ENCODE data around the gene SOBP. TPM values are rescaled to one million over a fixed set of nuclear protein-coding genes. Genes with fewer than 3 reads are reported as not detected.

The SOBP gene
- total RNA-seq, 2 donors from 2014 or later = 10.3 to 11.1 TPM

DNA sequence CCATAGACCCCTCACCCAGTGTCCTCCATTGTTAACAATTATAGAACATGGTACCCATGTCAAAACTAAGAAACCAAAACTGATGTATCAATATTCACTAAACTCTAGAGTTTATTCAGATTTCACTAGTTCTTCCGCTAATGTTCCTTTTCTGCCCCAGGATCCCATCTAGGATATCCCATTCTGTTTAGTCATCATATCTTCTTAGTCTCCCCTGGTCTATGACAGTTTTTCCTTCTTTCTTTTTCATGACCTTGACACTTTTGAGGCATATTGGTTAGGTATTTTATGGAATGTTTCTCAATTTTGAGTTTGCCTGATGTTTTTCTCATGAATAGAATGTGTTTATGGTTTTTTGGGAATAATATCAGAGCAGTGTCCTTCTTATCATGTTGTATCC is 187.5 kb downstream of the SOBP start:
- ATAC-seq (ENCODE audit: insufficient number of reproducible peaks, low FRiP score, low read depth) (no peak), DNase-seq (ENCODE audit: low spot score) (no peak)
- TF ChIP-seq, protein P1, sequence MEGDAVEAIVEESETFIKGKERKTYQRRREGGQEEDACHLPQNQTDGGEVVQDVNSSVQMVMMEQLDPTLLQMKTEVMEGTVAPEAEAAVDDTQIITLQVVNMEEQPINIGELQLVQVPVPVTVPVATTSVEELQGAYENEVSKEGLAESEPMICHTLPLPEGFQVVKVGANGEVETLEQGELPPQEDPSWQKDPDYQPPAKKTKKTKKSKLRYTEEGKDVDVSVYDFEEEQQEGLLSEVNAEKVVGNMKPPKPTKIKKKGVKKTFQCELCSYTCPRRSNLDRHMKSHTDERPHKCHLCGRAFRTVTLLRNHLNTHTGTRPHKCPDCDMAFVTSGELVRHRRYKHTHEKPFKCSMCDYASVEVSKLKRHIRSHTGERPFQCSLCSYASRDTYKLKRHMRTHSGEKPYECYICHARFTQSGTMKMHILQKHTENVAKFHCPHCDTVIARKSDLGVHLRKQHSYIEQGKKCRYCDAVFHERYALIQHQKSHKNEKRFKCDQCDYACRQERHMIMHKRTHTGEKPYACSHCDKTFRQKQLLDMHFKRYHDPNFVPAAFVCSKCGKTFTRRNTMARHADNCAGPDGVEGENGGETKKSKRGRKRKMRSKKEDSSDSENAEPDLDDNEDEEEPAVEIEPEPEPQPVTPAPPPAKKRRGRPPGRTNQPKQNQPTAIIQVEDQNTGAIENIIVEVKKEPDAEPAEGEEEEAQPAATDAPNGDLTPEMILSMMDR (IDR thresholded peaks at IDR 0.05) = no peak
- no peaks in the 10 kb centered on the region for H3K9me3 ChIP-seq
- H3K4me3 ChIP-seq = no peak overlapping the region
- H3K36me3 ChIP-seq = no peaks in the 10 kb centered on the region
- H3K27me3 ChIP-seq (replicated peaks; ENCODE audit: insufficient read depth) = no peaks in the 10 kb centered on the region
- no peak overlapping the region for H3K27ac ChIP-seq
- H3K4me1 ChIP-seq (ENCODE audit: control insufficient read depth in 1 of 2, low read depth in 2 of 2) = no peaks in the 10 kb centered on the region

DNA sequence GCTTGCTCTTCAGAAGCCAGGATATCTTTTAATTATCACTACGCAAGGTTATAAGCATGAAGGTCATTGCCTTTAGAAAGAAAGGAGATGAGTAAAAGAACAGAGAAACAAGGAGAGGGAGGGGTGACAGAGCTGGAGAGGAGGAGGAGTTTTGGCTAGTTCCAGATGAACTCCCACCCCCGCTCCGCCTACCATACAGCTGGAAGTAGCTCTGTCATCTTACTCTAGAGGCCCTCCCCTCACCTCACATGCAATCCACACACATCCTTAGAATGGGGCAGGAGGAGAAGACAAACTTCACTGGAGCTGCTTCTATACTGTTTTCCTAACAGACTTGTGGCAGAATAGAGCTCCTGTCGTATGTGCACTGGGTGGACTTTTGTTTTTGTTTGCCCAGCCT is 189.5 kb downstream of the SOBP start:
- no peak for ATAC-seq (ENCODE audit: insufficient number of reproducible peaks, low FRiP score, low read depth)
- no peak overlapping the region for H3K27ac ChIP-seq
- TF ChIP-seq, protein P1 (IDR thresholded peaks at IDR 0.05) = no peak
- no peak for DNase-seq (ENCODE audit: low spot score)
- H3K4me1 ChIP-seq (ENCODE audit: control insufficient read depth in 1 of 2, low read depth in 2 of 2) = no peaks in the 10 kb centered on the region
- no peaks in the 10 kb centered on the region for H3K9me3 ChIP-seq
- no peaks in the 10 kb centered on the region for H3K27me3 ChIP-seq (replicated peaks; ENCODE audit: insufficient read depth)
- H3K4me3 ChIP-seq = no peak overlapping the region
- H3K36me3 ChIP-seq = no peaks in the 10 kb centered on the region

DNA sequence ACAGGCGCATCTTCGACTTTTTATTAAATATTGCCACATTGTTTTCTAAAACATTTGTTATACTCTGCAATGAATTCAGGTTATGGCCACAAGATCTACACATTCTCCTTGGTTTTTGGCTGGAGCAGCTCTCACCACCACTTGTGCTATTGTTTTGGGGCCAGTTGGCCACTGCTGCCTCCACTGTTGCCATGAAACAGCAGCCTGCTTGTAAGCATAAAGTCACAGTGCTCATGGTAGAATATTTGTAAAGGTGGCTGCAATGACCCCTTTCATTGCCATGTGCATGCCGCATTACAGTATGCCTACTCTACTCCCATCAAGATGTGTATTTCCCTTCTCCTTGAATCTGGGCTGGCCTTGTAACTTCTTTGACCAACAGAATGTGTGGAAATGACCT is 192.8 kb downstream of the SOBP start:
- no peaks in the 10 kb centered on the region for H3K4me1 ChIP-seq (ENCODE audit: control insufficient read depth in 1 of 2, low read depth in 2 of 2)

GRCh38 chr6:107683183-107683582 is 193.3 kb downstream of the SOBP start:
- Histone ChIP-seq H3K36me3 (no peaks in the 10 kb centered on the region), H3K9me3 (no peaks in the 10 kb centered on the region), H3K4me3 (no peak overlapping the region), H3K4me1 (ENCODE audit: control insufficient read depth in 1 of 2, low read depth in 2 of 2) (no peaks in the 10 kb centered on the region), H3K27me3 (replicated peaks; ENCODE audit: insufficient read depth) (no peaks in the 10 kb centered on the region), H3K27ac (no peak overlapping the region)
- DNase-seq (ENCODE audit: low spot score) (no peak), ATAC-seq (ENCODE audit: insufficient number of reproducible peaks, low FRiP score, low read depth) (no peak)
- TF ChIP-seq, protein P1 (IDR thresholded peaks at IDR 0.05) = no peak

More for the DNA sequence above, 192.8 kb downstream of the SOBP start:
- no peak overlapping the region for H3K4me3 ChIP-seq
- no peaks in the 10 kb centered on the region for H3K9me3 ChIP-seq
- no peak overlapping the region for H3K27ac ChIP-seq
- ATAC-seq (ENCODE audit: insufficient number of reproducible peaks, low FRiP score, low read depth) (no peak), DNase-seq (ENCODE audit: low spot score) (no peak)
- TF ChIP-seq, protein P1 (IDR thresholded peaks at IDR 0.05) = no peak
- H3K27me3 ChIP-seq (replicated peaks; ENCODE audit: insufficient read depth) = no peaks in the 10 kb centered on the region
- no peaks in the 10 kb centered on the region for H3K36me3 ChIP-seq

DNA sequence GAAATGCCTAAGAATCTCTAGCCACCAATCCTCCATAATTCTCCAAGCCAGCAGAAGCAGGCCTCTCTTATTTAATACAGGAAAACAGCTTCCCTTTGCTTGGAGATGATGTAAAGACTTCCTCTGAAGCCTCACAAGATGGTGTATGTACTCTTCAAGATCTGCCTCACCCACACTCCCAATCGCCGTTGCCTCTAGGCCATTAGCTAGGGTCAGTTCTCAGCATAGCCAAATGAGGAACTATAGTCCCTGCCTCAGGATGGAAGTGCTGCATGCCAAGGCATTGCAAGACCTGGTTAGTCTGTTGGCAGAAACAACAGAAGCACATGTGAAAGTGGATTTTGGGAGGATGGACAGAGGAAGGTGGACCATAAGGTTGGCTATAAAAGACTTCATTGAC is 195.1 kb downstream of the SOBP start:
- DNase-seq (ENCODE audit: low spot score) (no peak), ATAC-seq (ENCODE audit: insufficient number of reproducible peaks, low FRiP score, low read depth) (no peak)
- H3K4me1 ChIP-seq (ENCODE audit: control insufficient read depth in 1 of 2, low read depth in 2 of 2) = peaks cover 0 to 2% of the 10 kb centered on the region in 2 donors
- H3K36me3 ChIP-seq = no peaks in the 10 kb centered on the region
- H3K9me3 ChIP-seq = no peaks in the 10 kb centered on the region
- no peak overlapping the region for H3K27ac ChIP-seq
- TF ChIP-seq, protein P1 (IDR thresholded peaks at IDR 0.05) = no peak
- H3K4me3 ChIP-seq = no peak overlapping the region
- no peaks in the 10 kb centered on the region for H3K27me3 ChIP-seq (replicated peaks; ENCODE audit: insufficient read depth)
